NB4 (cell line): ENCODE results near the gene TMEM38B.

Experiments used
- CTCF ChIP-seq: IDR thresholded peaks from one replicate; pipeline ENCODE4 v1.5.1; 2012; ENCODE audit warnings: low read depth, low read length
- MYC ChIP-seq: IDR thresholded peaks from 2 replicates; pipeline ENCODE4 v1.6.1; 2011; ENCODE audit warnings: low read depth, low read length

GRCh38 chr9:105737205-105737604 lies 42.9 kb downstream of the TMEM38B start:
- TF ChIP-seq MYC (no peak), CTCF (no peak)
